ENCODE measurements around the gene RPL37A. TPM values are rescaled to one million over a fixed set of nuclear protein-coding genes. Genes with fewer than 3 reads are reported as not detected.

The RPL37A gene
- total RNA-seq (1,000 to 10,000 TPM; 1,589 to 4,925 TPM), polyA plus RNA-seq (ENCODE audit: insufficient read length in 2 of 2) (1,000 to 10,000 TPM; 1,953 to 1,956 TPM)
- long read RNA-seq, donor 1, transcript RPL37A-210 (4 exons, 3,647 nt) = major isoform, 1,005 of 1,494 reads
- long read RNA-seq, donor 1, transcript RPL37A-208 (2 exons, 2,225 nt) = minor isoform, 6 of 1,494 reads
- long read RNA-seq, donor 1, transcript RPL37A-201 (3 exons, 742 nt) = minor isoform, 367 of 1,494 reads
- long read RNA-seq, donor 1, transcript RPL37A-209 (3 exons, 1,701 nt) = minor isoform, 21 of 1,494 reads
- long read RNA-seq, donor 1, partial matches to known transcripts = 54 of 1,494 reads
- long read RNA-seq, donor 1, other reads (novel, unspliced or antisense) = 37 of 1,494 reads
- long read RNA-seq, donor 2, transcript RPL37A-201 (3 exons, 742 nt) = minor isoform, 98 of 605 reads
- long read RNA-seq, donor 2, transcript RPL37A-210 (4 exons, 3,647 nt) = major isoform, 485 of 605 reads
- long read RNA-seq, donor 2, partial matches to known transcripts = 7 of 605 reads
- long read RNA-seq, donor 2, other reads (novel, unspliced or antisense) = 10 of 605 reads
- long read RNA-seq, donor 3, transcript RPL37A-210 (4 exons, 3,647 nt) = major isoform, 647 of 828 reads
- long read RNA-seq, donor 3, transcript RPL37A-201 (3 exons, 742 nt) = minor isoform, 120 of 828 reads
- long read RNA-seq, donor 3, transcript RPL37A-209 (3 exons, 1,701 nt) = minor isoform, 8 of 828 reads
- long read RNA-seq, donor 3, partial matches to known transcripts = 25 of 828 reads
- long read RNA-seq, donor 3, other reads (novel, unspliced or antisense) = 24 of 828 reads
- long read RNA-seq, donor 4, transcript RPL37A-209 (3 exons, 1,701 nt) = minor isoform, 27 of 4,446 reads
- long read RNA-seq, donor 4, transcript RPL37A-201 (3 exons, 742 nt) = minor isoform, 555 of 4,446 reads
- long read RNA-seq, donor 4, transcript RPL37A-207 (2 exons, 2,082 nt) = minor isoform, 10 of 4,446 reads
- long read RNA-seq, donor 4, transcript RPL37A-210 (4 exons, 3,647 nt) = major isoform, 3,613 of 4,446 reads
- long read RNA-seq, donor 4, partial matches to known transcripts = 95 of 4,446 reads
- long read RNA-seq, donor 4, other reads (novel, unspliced or antisense) = 134 of 4,446 reads

GRCh38 chr2:216498379-216499352, at the start of gene RPL37A:
TSS of gene RPL37A (plus strand) at chr2:216498844. CDS start at chr2:216498875, 31 bp downstream.
- peak; percentile 92 to 99 (median 96) for DNase-seq (ENCODE audit: low read depth in 4 of 6, low spot score in 6 of 6)
- H3K4me3 ChIP-seq (ENCODE audit: low read depth, low read length) = peak within 1 kb of the TSS; percentile 62
- peak within 1 kb of the TSS; percentile 87 for H3K27ac ChIP-seq (ENCODE audit: low read depth, low read length)
- 0% methylated on average over 50 of the region's 54 CpGs for WGBS (ENCODE audit: insufficient coverage)
- H3K9me3 ChIP-seq (ENCODE audit: control insufficient read depth, insufficient read depth, low read length) = no peaks in the 10 kb centered on the region
- H3K27me3 ChIP-seq (ENCODE audit: control insufficient read depth, insufficient read depth, low read length) = no peaks in the 10 kb centered on the region
- peaks cover 12% of the 10 kb centered on the region for H3K4me1 ChIP-seq (ENCODE audit: control insufficient read depth, insufficient read depth, low read length)
- peaks cover 11% of the 10 kb centered on the region for H3K36me3 ChIP-seq (ENCODE audit: control insufficient read depth, insufficient read depth, low read length)

- no peak overlapping the region for H3K27ac ChIP-seq (ENCODE audit: low read depth, low read length)
- DNase-seq (ENCODE audit: low read depth in 4 of 6, low spot score in 6 of 6) = no peak
- no peaks in the 10 kb centered on the region for H3K9me3 ChIP-seq (ENCODE audit: control insufficient read depth, insufficient read depth, low read length)
- H3K4me1 ChIP-seq (ENCODE audit: control insufficient read depth, insufficient read depth, low read length) = no peaks in the 10 kb centered on the region
- H3K4me3 ChIP-seq (ENCODE audit: low read depth, low read length) = no peak overlapping the region
- peaks cover 30% of the 10 kb centered on the region for H3K36me3 ChIP-seq (ENCODE audit: control insufficient read depth, insufficient read depth, low read length)
- H3K27me3 ChIP-seq (ENCODE audit: control insufficient read depth, insufficient read depth, low read length) = no peaks in the 10 kb centered on the region
Observed at GRCh38 chr2:216450346-216450745, 48.3 kb upstream of the RPL37A start.

- no peaks in the 10 kb centered on the region for H3K9me3 ChIP-seq (ENCODE audit: control insufficient read depth, insufficient read depth, low read length)
- H3K4me3 ChIP-seq (ENCODE audit: low read depth, low read length) = no peak overlapping the region
- 94% methylated on average over 7 of the region's 7 CpGs for WGBS (ENCODE audit: insufficient coverage)
- H3K4me1 ChIP-seq (ENCODE audit: control insufficient read depth, insufficient read depth, low read length) = no peaks in the 10 kb centered on the region
- DNase-seq (ENCODE audit: low read depth in 4 of 6, low spot score in 6 of 6) = no peak
- no peak overlapping the region for H3K27ac ChIP-seq (ENCODE audit: low read depth, low read length)
- no peaks in the 10 kb centered on the region for H3K27me3 ChIP-seq (ENCODE audit: control insufficient read depth, insufficient read depth, low read length)
- peaks cover 31% of the 10 kb centered on the region for H3K36me3 ChIP-seq (ENCODE audit: control insufficient read depth, insufficient read depth, low read length)
Observed at GRCh38 chr2:216450784-216451183, 47.9 kb upstream of the RPL37A start.

GRCh38 chr2:216453955-216454614, 44.6 kb upstream of the RPL37A start:
- Histone ChIP-seq H3K4me3 (ENCODE audit: low read depth, low read length) (no peak overlapping the region), H3K9me3 (ENCODE audit: control insufficient read depth, insufficient read depth, low read length) (no peaks in the 10 kb centered on the region), H3K27me3 (ENCODE audit: control insufficient read depth, insufficient read depth, low read length) (no peaks in the 10 kb centered on the region), H3K4me1 (ENCODE audit: control insufficient read depth, insufficient read depth, low read length) (no peaks in the 10 kb centered on the region), H3K27ac (ENCODE audit: low read depth, low read length) (no peak overlapping the region), H3K36me3 (ENCODE audit: control insufficient read depth, insufficient read depth, low read length) (peaks cover 20% of the 10 kb centered on the region)
- 100% methylated on average over 1 of the region's 4 CpGs for WGBS (ENCODE audit: insufficient coverage)
- no peak for DNase-seq (ENCODE audit: low read depth in 4 of 6, low spot score in 6 of 6)

GRCh38 chr2:216463148-216463547, 35.5 kb upstream of the RPL37A start:
- Histone ChIP-seq H3K27me3 (ENCODE audit: control insufficient read depth, insufficient read depth, low read length) (no peaks in the 10 kb centered on the region), H3K27ac (ENCODE audit: low read depth, low read length) (no peak overlapping the region), H3K4me3 (ENCODE audit: low read depth, low read length) (no peak overlapping the region), H3K4me1 (ENCODE audit: control insufficient read depth, insufficient read depth, low read length) (no peaks in the 10 kb centered on the region), H3K36me3 (ENCODE audit: control insufficient read depth, insufficient read depth, low read length) (peaks cover 14% of the 10 kb centered on the region), H3K9me3 (ENCODE audit: control insufficient read depth, insufficient read depth, low read length) (no peaks in the 10 kb centered on the region)
- WGBS (ENCODE audit: insufficient coverage) = no CpG with 5 or more reads among the region's 2 CpGs
- no peak for DNase-seq (ENCODE audit: low read depth in 4 of 6, low spot score in 6 of 6)

GRCh38 chr2:216464104-216464720, 34.4 kb upstream of the RPL37A start:
- no peak overlapping the region for H3K4me3 ChIP-seq (ENCODE audit: low read depth, low read length)
- no peak overlapping the region for H3K27ac ChIP-seq (ENCODE audit: low read depth, low read length)
- no peaks in the 10 kb centered on the region for H3K9me3 ChIP-seq (ENCODE audit: control insufficient read depth, insufficient read depth, low read length)
- no peak for DNase-seq (ENCODE audit: low read depth in 4 of 6, low spot score in 6 of 6)
- no peaks in the 10 kb centered on the region for H3K27me3 ChIP-seq (ENCODE audit: control insufficient read depth, insufficient read depth, low read length)
- H3K4me1 ChIP-seq (ENCODE audit: control insufficient read depth, insufficient read depth, low read length) = no peaks in the 10 kb centered on the region
- peaks cover 14% of the 10 kb centered on the region for H3K36me3 ChIP-seq (ENCODE audit: control insufficient read depth, insufficient read depth, low read length)
- WGBS (ENCODE audit: insufficient coverage) = 93% methylated on average over 4 of the region's 6 CpGs

GRCh38 chr2:216465579-216466195, 33.0 kb upstream of the RPL37A start:
- Histone ChIP-seq H3K27ac (ENCODE audit: low read depth, low read length) (no peak overlapping the region), H3K4me1 (ENCODE audit: control insufficient read depth, insufficient read depth, low read length) (no peaks in the 10 kb centered on the region), H3K36me3 (ENCODE audit: control insufficient read depth, insufficient read depth, low read length) (peaks cover 14% of the 10 kb centered on the region), H3K4me3 (ENCODE audit: low read depth, low read length) (no peak overlapping the region), H3K9me3 (ENCODE audit: control insufficient read depth, insufficient read depth, low read length) (no peaks in the 10 kb centered on the region), H3K27me3 (ENCODE audit: control insufficient read depth, insufficient read depth, low read length) (no peaks in the 10 kb centered on the region)
- no peak for DNase-seq (ENCODE audit: low read depth in 4 of 6, low spot score in 6 of 6)
- WGBS (ENCODE audit: insufficient coverage) = 16% methylated on average over 2 of the region's 5 CpGs

- no peak for DNase-seq (ENCODE audit: low read depth in 4 of 6, low spot score in 6 of 6)
- Histone ChIP-seq H3K4me1 (ENCODE audit: control insufficient read depth, insufficient read depth, low read length) (no peaks in the 10 kb centered on the region), H3K4me3 (ENCODE audit: low read depth, low read length) (no peak overlapping the region), H3K27me3 (ENCODE audit: control insufficient read depth, insufficient read depth, low read length) (no peaks in the 10 kb centered on the region), H3K36me3 (ENCODE audit: control insufficient read depth, insufficient read depth, low read length) (peaks cover 17% of the 10 kb centered on the region), H3K27ac (ENCODE audit: low read depth, low read length) (no peak overlapping the region), H3K9me3 (ENCODE audit: control insufficient read depth, insufficient read depth, low read length) (no peaks in the 10 kb centered on the region)
- 100% methylated on average over 2 of the region's 4 CpGs for WGBS (ENCODE audit: insufficient coverage)
Observed at GRCh38 chr2:216467845-216468244, 30.8 kb upstream of the RPL37A start.
